IMR-90 (cell line): ENCODE results near the gene COL28A1. TPM values are rescaled to one million over a fixed set of nuclear protein-coding genes. Genes with fewer than 3 reads are reported as not detected.

Experiments
- ATAC-seq: fragments of 200-7000 bp; cut with Tn5 transposase; 2 replicates; pipeline ENCODE4 v1.9.1; 2020; ENCODE audit warnings: low read depth, mild to moderate bottlenecking, moderate library complexity
- BruUV-seq: library from RNA; stranded (reverse); fragments of 400-500 nt; replicated peaks from 2 replicates; lab custom pipeline; 2021; lab: Mats Ljungman, UMichigan
- CTCF ChIA-PET: fragments of 300-600 bp; formaldehyde crosslinking; extraction: SDS; loops from one replicate; lab custom pipeline; 2021; ENCODE audit warnings: antibody characterized with exemption; lab: Yijun Ruan, JAX
- POLR2A ChIA-PET: fragments of 300-600 bp; sonication (Branson Sonifier 250); formaldehyde crosslinking; loops from one replicate; lab custom pipeline; 2022; ENCODE audit warnings: antibody characterized with exemption; ENCODE audit not compliant: unreplicated experiment; lab: Charles Lee
- DNase-seq: peaks from one replicate; pipeline ENCODE4 v3.0.0; 2013
- H2AFZ ChIP-seq: replicated peaks from 2 replicates; pipeline ENCODE3; 2013; ENCODE audit warnings: low read length, mild to moderate bottlenecking; ENCODE audit not compliant: poor library complexity
- H2AK5ac ChIP-seq: 2 replicates; pipeline ENCODE4 v1.6.1; 2013; ENCODE audit warnings: low read depth, low read length, inconsistent platforms
- H2AK9ac ChIP-seq: replicated peaks from 2 replicates; pipeline ENCODE3; 2013; ENCODE audit warnings: mild to moderate bottlenecking, low read depth, low read length, moderate library complexity; ENCODE audit not compliant: poor library complexity
- H2BK120ac ChIP-seq: 2 replicates; pipeline ENCODE4 v1.6.1; 2013; ENCODE audit warnings: low read depth, low read length, inconsistent platforms
- H2BK15ac ChIP-seq: 3 replicates; pipeline ENCODE4 v1.6.1; 2013; ENCODE audit warnings: low read depth, low read length, inconsistent platforms
- H2BK20ac ChIP-seq: 2 replicates; pipeline ENCODE4 v1.6.1; 2013; ENCODE audit warnings: low read depth, mild to moderate bottlenecking, inconsistent platforms, low read length, moderate library complexity
- H2BK5ac ChIP-seq: 2 replicates; pipeline ENCODE4 v1.6.1; 2013; ENCODE audit warnings: mild to moderate bottlenecking, low read depth, low read length, inconsistent platforms; ENCODE audit not compliant: poor library complexity, severe bottlenecking
- H3K14ac ChIP-seq: replicated peaks from 2 replicates; pipeline ENCODE4 v1.6.1; 2013; ENCODE audit warnings: low read depth, low read length, inconsistent platforms
- H3K18ac ChIP-seq: 2 replicates; pipeline ENCODE4 v1.6.1; 2013; ENCODE audit warnings: low read depth, low read length, control low read depth
- H3K23ac ChIP-seq: 2 replicates; pipeline ENCODE4 v1.6.1; 2013; ENCODE audit warnings: low read depth, low read length, inconsistent platforms
- H3K27ac ChIP-seq: 2 replicates; pipeline ENCODE4 v1.5.1; 2013; ENCODE audit warnings: mild to moderate bottlenecking, control low read depth, low read length; ENCODE audit not compliant: insufficient read depth
- H3K27me3 ChIP-seq: 2 replicates; pipeline ENCODE4 v1.6.1; 2013; ENCODE audit warnings: low read length; ENCODE audit not compliant: control insufficient read depth, insufficient read depth
- H3K36me3 ChIP-seq: 2 replicates; pipeline ENCODE4 v1.6.1; 2013; ENCODE audit warnings: low read length, mixed read lengths; ENCODE audit not compliant: control insufficient read depth, insufficient read depth
- H3K4ac ChIP-seq: 2 replicates; pipeline ENCODE4 v1.6.1; 2013; ENCODE audit warnings: low read depth, low read length, inconsistent platforms
- H3K4me1 ChIP-seq: 2 replicates; pipeline ENCODE4 v1.6.1; 2013; ENCODE audit warnings: low read length, mixed read lengths; ENCODE audit not compliant: control insufficient read depth, insufficient read depth
- H3K4me2 ChIP-seq: 2 replicates; pipeline ENCODE4 v1.6.1; 2013; ENCODE audit warnings: low read depth, mild to moderate bottlenecking, control low read depth, low read length, moderate library complexity
- H3K4me3 ChIP-seq: 2 replicates; pipeline ENCODE4 v1.5.1; 2013; ENCODE audit warnings: low read depth, mild to moderate bottlenecking, control low read depth, low read length, moderate library complexity; ENCODE audit not compliant: insufficient read depth
- H3K56ac ChIP-seq: 2 replicates; pipeline ENCODE4 v1.6.1; 2013; ENCODE audit warnings: low read length, inconsistent platforms; ENCODE audit not compliant: insufficient read depth; ENCODE audit errors: extremely low read depth
- H3K79me1 ChIP-seq, 2 experiments: 2 replicates each; pipeline ENCODE4 v1.6.1; 2013; ENCODE audit warnings: low read length in 2 of 2, inconsistent platforms in 1 of 2, low read depth in 1 of 2
- H3K9ac ChIP-seq: 2 replicates; pipeline ENCODE4 v1.6.1; 2013; ENCODE audit warnings: low read depth, low read length, control low read depth
- H3K9me1 ChIP-seq: 2 replicates; pipeline ENCODE4 v1.6.1; 2013; ENCODE audit warnings: low read length, inconsistent platforms; ENCODE audit not compliant: insufficient read depth
- H3K9me3 ChIP-seq: 2 replicates; pipeline ENCODE4 v1.6.1; 2013; ENCODE audit warnings: low read length; ENCODE audit not compliant: control insufficient read depth, insufficient read depth
- H4K20me1 ChIP-seq: 2 replicates; pipeline ENCODE4 v1.6.1; 2013; ENCODE audit warnings: low read length, inconsistent platforms; ENCODE audit not compliant: insufficient read depth
- H4K5ac ChIP-seq: 2 replicates; pipeline ENCODE4 v1.6.1; 2013; ENCODE audit warnings: mild to moderate bottlenecking, low read depth, low read length, control low read depth
- H4K8ac ChIP-seq, 2 experiments: 2 replicates each; pipeline ENCODE4 v1.6.1; 2013; ENCODE audit warnings: low read depth in 2 of 2, low read length in 2 of 2, control low read depth in 1 of 2, inconsistent platforms in 1 of 2
- H4K91ac ChIP-seq: 2 replicates; pipeline ENCODE4 v1.6.1; 2013; ENCODE audit warnings: low read depth, low read length, inconsistent platforms; ENCODE audit not compliant: insufficient read depth
- BHLHE40 ChIP-seq: fragments of 150-350 bp; IDR thresholded peaks from 2 replicates; pipeline ENCODE4 v1.6.1; 2016; ENCODE audit warnings: mild to moderate bottlenecking, low read depth, low read length
- CEBPB ChIP-seq: IDR thresholded peaks from 2 replicates; pipeline ENCODE4 v1.6.1; 2012; ENCODE audit warnings: low read depth, low read length, improper control_type of control experiment
- ELK1 ChIP-seq: fragments of 150-350 bp; IDR thresholded peaks from 2 replicates; pipeline ENCODE4 v1.6.1; 2016; ENCODE audit warnings: low read depth, mild to moderate bottlenecking, low read length, moderate library complexity, borderline replicate concordance
- FOS ChIP-seq: fragments of 150-350 bp; IDR thresholded peaks from 2 replicates; pipeline ENCODE4 v1.6.1; 2016; ENCODE audit warnings: low read depth, low read length
- MAFK ChIP-seq: IDR thresholded peaks from 2 replicates; pipeline ENCODE4 v1.6.1; 2012; ENCODE audit warnings: low read depth, low read length, improper control_type of control experiment
- NFE2L2 ChIP-seq: fragments of 150-350 bp; IDR thresholded peaks from 2 replicates; pipeline ENCODE4 v1.6.1; 2016; ENCODE audit warnings: low read depth, mild to moderate bottlenecking, low read length
- POLR2A ChIP-seq: IDR thresholded peaks from 2 replicates; pipeline ENCODE4 v1.6.1; 2012; ENCODE audit warnings: mild to moderate bottlenecking, low read depth, low read length
- RAD21 ChIP-seq: IDR thresholded peaks from 2 replicates; pipeline ENCODE4 v1.6.1; 2012; ENCODE audit warnings: low read length, improper control_type of control experiment
- SMC3 ChIP-seq: fragments of 150-350 bp; IDR thresholded peaks from 2 replicates; pipeline ENCODE4 v1.6.1; 2016; ENCODE audit warnings: low read depth, mild to moderate bottlenecking, antibody characterized with exemption, low read length, moderate library complexity
- WGBS, 2 experiments: methylation state at CpG; one replicate each; pipeline versions ENCODE4 v1.1.5 to v1.1.7; 2013; ENCODE audit warnings: missing lambda C conversion rate in 2 of 2; ENCODE audit not compliant: insufficient read length in 1 of 2; ENCODE audit errors: extremely low coverage in 2 of 2; 5-methylcytosine and 5-hydroxymethylcytosine counted together
- dilution Hi-C: fragments of 300-500 bp; cut with HindIII; formaldehyde crosslinking; loops from one replicate; pipeline ENCODE4 v1.14.3; 2018; ENCODE audit warnings: low sequenced_read_pairs; ENCODE audit not compliant: unreplicated experiment
- in situ Hi-C: fragments of 300-500 bp; cut with MboI; formaldehyde crosslinking; loops from 3 replicates; pipeline ENCODE4 v1.14.3; 2019; ENCODE audit warnings: low sequenced_read_pairs, inconsistent platforms, mixed read lengths
- intact Hi-C: fragments of 100-400 bp; cut with micrococcal nuclease; formaldehyde crosslinking; loops from 2 replicates; pipeline ENCODE4 v1.10.0; 2022
- polyA plus RNA-seq, 3 experiments: library from polyadenylated mRNA; depleted of rRNA; stranded (reverse); fragments of >200 nt; gene quantifications; 2 replicates each; pipeline ENCODE4 v1.2.3, GENCODE V29; 2012; ENCODE audit warnings: low replicate concordance in 1 of 3
- total RNA-seq: library from RNA; depleted of rRNA; stranded (reverse); fragments of >200 nt; gene quantifications from 2 replicates; pipeline ENCODE4 v1.2.3, GENCODE V29; 2012

The COL28A1 gene
- total and polyA plus RNA-seq, 2 of the 4 experiments (the other 2 are of a cell fraction) = under 0.01 to 0.05 TPM

GRCh38 chr7:7428806-7429205 is 106.9 kb downstream of the COL28A1 start:
- Histone ChIP-seq H3K14ac (no peak overlapping the region), H2BK5ac (no peak overlapping the region), H3K18ac (no peak overlapping the region), H3K4ac (no peak overlapping the region), H3K9me1 (no peaks in the 10 kb centered on the region), H3K79me1 (no peaks in the 10 kb centered on the region), H3K27ac (no peak overlapping the region), H3K4me2 (no peak overlapping the region), H4K8ac (no peak overlapping the region), H2BK15ac (no peak overlapping the region), H3K9ac (no peak overlapping the region), H2AK5ac (no peak overlapping the region), H4K20me1 (no peaks in the 10 kb centered on the region), H2BK20ac (no peak overlapping the region), H3K27me3 (no peaks in the 10 kb centered on the region), H3K56ac (no peak overlapping the region), H3K23ac (no peak overlapping the region), H3K4me3 (no peak overlapping the region), H4K5ac (no peak overlapping the region), H2BK120ac (no peak overlapping the region), H4K91ac (no peak overlapping the region), H3K36me3 (no peaks in the 10 kb centered on the region), H2AFZ (no peak overlapping the region), H3K9me3 (no peaks in the 10 kb centered on the region), H2AK9ac (no peak overlapping the region), H3K4me1 (0 out of 2 replicates have a peak, but pooled peaks cover 1% of the 10 kb centered on the region)
- BruUV-seq = no TSS peak
- dilution Hi-C loops = no loop called here
- ATAC-seq (no peak), DNase-seq (peak; percentile 81)
- intact Hi-C loops = loop anchor here (5.0 to 10.0 kb wide), 2 partner anchors 213 to 536 kb away; partner anchors contain the start of genes GLCCI1 and UMAD1
- TF ChIP-seq ELK1 (no peak), CEBPB (no peak), SMC3 (no peak), FOS (no peak), NFE2L2 (no peak), MAFK (no peak), POLR2A (no peak), RAD21 (no peak), BHLHE40 (no peak)
- POLR2A ChIA-PET = no interaction called here
- in situ Hi-C loops = loop anchor here (5.0 to 25.0 kb wide), 5 partner anchors 108 to 786 kb away; partner anchors contain the start of genes COL28A1 and GLCCI1
- CTCF ChIA-PET = interaction anchor here (1.0 kb wide), 1 partner anchor 113 kb away, joined by 3 read pairs; no protein-coding TSS in a partner anchor
- WGBS, 2 experiments = 33% methylated on average over 1 of the region's 4 CpGs; no CpG with 5 or more reads in 1 of the 2 experiments
